K562 (cell line): ENCODE results near the gene WWP2. TPM values are rescaled to one million over a fixed set of nuclear protein-coding genes. Genes with fewer than 3 reads are reported as not detected.

Source experiments
- ARHGAP35 ChIP-seq: fragments of 450-650 bp; IDR thresholded peaks from 2 replicates; pipeline ENCODE4 v1.6.1; 2018; ENCODE audit not compliant: partially characterized antibody
- ARID1B ChIP-seq: fragments of 450-650 bp; IDR thresholded peaks from 2 replicates; pipeline ENCODE4 v1.6.1; 2016; ENCODE audit warnings: antibody characterized with exemption, mild to moderate bottlenecking, inconsistent platforms
- BRD9 ChIP-seq: fragments of 450-650 bp; IDR thresholded peaks from 2 replicates; pipeline ENCODE4 v1.6.1; 2018; ENCODE audit warnings: low read depth; ENCODE audit not compliant: partially characterized antibody
- BRF1 ChIP-seq: IDR thresholded peaks from 3 replicates; pipeline ENCODE4 v1.6.1; 2011; ENCODE audit warnings: borderline replicate concordance, mild to moderate bottlenecking; ENCODE audit not compliant: insufficient read length; ENCODE audit errors: extremely low read depth
- ELF2 ChIP-seq: fragments of 250-450 bp; sonication (Bioruptor Pico); IDR thresholded peaks from 2 replicates; pipeline ENCODE4 v1.5.0; 2021; ENCODE audit warnings: mild to moderate bottlenecking
- EP400 ChIP-seq: fragments of 450-650 bp; IDR thresholded peaks from 2 replicates; pipeline ENCODE4 v1.6.1; 2017; ENCODE audit warnings: antibody characterized with exemption, mild to moderate bottlenecking, moderate library complexity
- HDAC2 ChIP-seq: fragments of 450-650 bp; IDR thresholded peaks from 2 replicates; pipeline ENCODE4 v1.6.1; 2016; ENCODE audit warnings: mild to moderate bottlenecking
- PML ChIP-seq: IDR thresholded peaks from 2 replicates; pipeline ENCODE4 v1.6.1; 2012; ENCODE audit warnings: low read length, inconsistent platforms
- REST ChIP-seq, 2 experiments: fragments of 450-650 bp; formaldehyde crosslinking in 1 of 2; IDR thresholded peaks; 2 replicates each; pipeline versions ENCODE4 v1.4.0 to v1.6.1; 2014 to 2020; ENCODE audit warnings: mild to moderate bottlenecking in 2 of 2, borderline replicate concordance in 1 of 2, low read depth in 1 of 2
- RNF219 ChIP-seq: fragments of 250-450 bp; sonication (Bioruptor Pico); IDR thresholded peaks from 2 replicates; pipeline ENCODE4 v1.5.0; 2022; ENCODE audit warnings: mild to moderate bottlenecking
- TCF7L2 ChIP-seq: fragments of 150-350 bp; IDR thresholded peaks from 2 replicates; pipeline ENCODE4 v1.6.1; 2016; ENCODE audit warnings: low read depth, mild to moderate bottlenecking, low read length, moderate library complexity
- TFAM ChIP-seq: fragments of 250-450 bp; sonication (Bioruptor Pico); conservative IDR thresholded peaks from 2 replicates; pipeline ENCODE4 v1.5.0; 2021; ENCODE audit warnings: mild to moderate bottlenecking, moderate library complexity
- ZEB2 ChIP-seq: fragments of 450-650 bp; IDR thresholded peaks from 2 replicates; pipeline ENCODE4 v1.6.1; 2016
- ZFPM2 ChIP-seq: fragments of 250-450 bp; sonication (Bioruptor Pico); IDR thresholded peaks from 2 replicates; pipeline ENCODE4 v1.5.1; 2022; ENCODE audit warnings: mild to moderate bottlenecking
- ZNF12 ChIP-seq: sonication (generic); formaldehyde crosslinking; IDR thresholded peaks from 2 replicates; pipeline ENCODE4 v1.4.0; 2020; ENCODE audit warnings: mild to moderate bottlenecking, missing genetic modification reagents
- ZNF133 ChIP-seq: fragments of 250-450 bp; sonication (Bioruptor Pico); IDR thresholded peaks from 2 replicates; pipeline ENCODE4 v1.4.0; 2020; ENCODE audit warnings: mild to moderate bottlenecking
- ZNF217 ChIP-seq: sonication (generic); formaldehyde crosslinking; IDR thresholded peaks from 2 replicates; pipeline ENCODE4 v1.8.0; 2022; ENCODE audit warnings: mild to moderate bottlenecking, missing genetic modification reagents
- ZNF408 ChIP-seq: fragments of 250-450 bp; sonication (Bioruptor Pico); IDR thresholded peaks from 2 replicates; pipeline ENCODE4 v1.4.0; 2020; ENCODE audit warnings: low read depth, mild to moderate bottlenecking, moderate library complexity
- ZNF668 ChIP-seq: fragments of 250-450 bp; sonication (Bioruptor Pico); IDR thresholded peaks from 2 replicates; pipeline ENCODE4 v1.8.0; 2022; ENCODE audit warnings: mild to moderate bottlenecking, inconsistent platforms
- ZNF79 ChIP-seq: fragments of 250-450 bp; sonication (Bioruptor Pico); IDR thresholded peaks from 2 replicates; pipeline ENCODE4 v1.4.0; 2020; ENCODE audit warnings: low read depth, mild to moderate bottlenecking, moderate library complexity
- polyA plus RNA-seq, 8 experiments: library from polyadenylated mRNA; depleted of rRNA in 4 of 8; stranded (reverse) in 5 of 8; unstranded in 3 of 8; fragments of >200 nt; fragmentation: Nextera tagmentation in 2 of 8; fragmentation: Illumina TruSeq in 1 of 8; extraction: Ambion mirVana in 2 of 8; extraction: Trizol in 1 of 8; gene quantifications; 2 replicates each; pipeline versions ENCODE4 v1.2.1 to v1.2.3, GENCODE V29; 2011 to 2014; ENCODE audit warnings: inconsistent platforms in 1 of 8, missing spikeins in 1 of 8
- total RNA-seq, 7 experiments: library from RNA; depleted of rRNA in 6 of 7; stranded (reverse); fragments of >200 nt in 6 of 7; fragmentation: Illumina TruSeq in 2 of 7; extraction: Trizol in 2 of 7; gene quantifications; 2 replicates each; pipeline versions ENCODE4 v1.2.1 to v1.2.3, GENCODE V29; 2011 to 2021; ENCODE audit warnings: low replicate concordance in 1 of 7

Gene WWP2
- total and polyA plus RNA-seq, 9 of the 15 experiments (the other 6 are each of a cell fraction or from before 2014, with no cell fraction given) = 1.9 to 34.4 (median 14.6) TPM

GRCh38 chr16:69762814-69763598 is 874 bp downstream of the WWP2 start (continued):
- TF ChIP-seq RNF219 (CRISPR knock-in tag) = no peak
- TF ChIP-seq EP400 = 0 out of 2 replicates have a peak, but pooled peaks have one; percentile 21
- no peak for TF ChIP-seq ZFPM2 (CRISPR knock-in tag)
- TF ChIP-seq ZNF217 (CRISPR knock-in tag) = no peak
- TF ChIP-seq ZNF79 = no peak
- no peak for TF ChIP-seq ZNF408 (CRISPR knock-in tag)
- no peak for TF ChIP-seq TFAM
- no peak for TF ChIP-seq PML
- TF ChIP-seq ARID1B = no peak
- TF ChIP-seq ZEB2 = no peak
- no peak for TF ChIP-seq TCF7L2
- no peak for TF ChIP-seq HDAC2
- TF ChIP-seq ELF2 (CRISPR knock-in tag) = 0 out of 2 replicates have a peak, but pooled peaks have one; percentile 4
- peak; percentile 66 for TF ChIP-seq REST (IDR thresholded peaks at IDR 0.05; ENCODE audit: borderline replicate concordance)
- TF ChIP-seq REST (CRISPR knock-in tag; IDR thresholded peaks at IDR 0.05; ENCODE audit: low read depth) = no peak
- no peak for TF ChIP-seq ZNF12 (CRISPR knock-in tag)
- TF ChIP-seq ZNF668 (CRISPR knock-in tag) = no peak
- no peak for TF ChIP-seq BRD9
- no peak for TF ChIP-seq ZNF133
- TF ChIP-seq ARHGAP35 = no peak
- no peak for TF ChIP-seq BRF1
